Epithelial cell of proximal tubule (primary cell): Measurements from ENCODE around the gene EML5. TPM values are rescaled to one million over a fixed set of nuclear protein-coding genes. Genes with fewer than 3 reads are reported as not detected.

Experiments used
- DNase-seq: peaks from one replicate; pipeline ENCODE4 v3.0.0-alpha.2; 2011; ENCODE audit warnings: low read depth
- H3K4me3 ChIP-seq: 2 replicates; pipeline ENCODE4 v1.5.1; 2011; ENCODE audit warnings: low read depth, mild to moderate bottlenecking, low read length
- total RNA-seq: library from RNA; depleted of rRNA; stranded (reverse); fragments of >200 nt; gene quantifications from 2 replicates; pipeline ENCODE4 v1.2.3, GENCODE V29; 2015
- TF ChIP-seq, protein P1 (sequence below): conservative IDR thresholded peaks from 2 replicates; pipeline ENCODE4 v1.5.1; 2012; ENCODE audit warnings: low read depth, mild to moderate bottlenecking, low read length

EML5 gene
- total RNA-seq, 1 donor from 2014 or later: 0.40 TPM

DNA sequence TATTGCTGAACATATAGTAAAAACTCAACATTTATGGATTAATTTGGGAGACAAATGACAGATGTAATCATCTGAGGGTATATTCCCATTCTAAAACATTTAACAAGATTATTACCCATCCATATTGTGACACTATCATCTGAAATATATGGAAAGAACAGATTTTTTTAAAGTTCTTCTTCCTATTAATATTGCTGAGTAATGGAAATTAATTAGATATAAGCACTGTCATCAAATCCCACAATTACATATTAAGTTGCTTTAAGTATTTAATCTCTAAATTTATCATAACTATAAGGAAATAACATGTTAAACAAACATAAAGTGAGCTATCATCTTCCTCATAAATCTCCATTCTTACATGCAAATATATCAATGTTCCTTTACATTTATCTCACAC, 22.0 kb downstream of the EML5 start:
- H3K4me3 ChIP-seq: no peak overlapping the region
- TF ChIP-seq, protein P1, sequence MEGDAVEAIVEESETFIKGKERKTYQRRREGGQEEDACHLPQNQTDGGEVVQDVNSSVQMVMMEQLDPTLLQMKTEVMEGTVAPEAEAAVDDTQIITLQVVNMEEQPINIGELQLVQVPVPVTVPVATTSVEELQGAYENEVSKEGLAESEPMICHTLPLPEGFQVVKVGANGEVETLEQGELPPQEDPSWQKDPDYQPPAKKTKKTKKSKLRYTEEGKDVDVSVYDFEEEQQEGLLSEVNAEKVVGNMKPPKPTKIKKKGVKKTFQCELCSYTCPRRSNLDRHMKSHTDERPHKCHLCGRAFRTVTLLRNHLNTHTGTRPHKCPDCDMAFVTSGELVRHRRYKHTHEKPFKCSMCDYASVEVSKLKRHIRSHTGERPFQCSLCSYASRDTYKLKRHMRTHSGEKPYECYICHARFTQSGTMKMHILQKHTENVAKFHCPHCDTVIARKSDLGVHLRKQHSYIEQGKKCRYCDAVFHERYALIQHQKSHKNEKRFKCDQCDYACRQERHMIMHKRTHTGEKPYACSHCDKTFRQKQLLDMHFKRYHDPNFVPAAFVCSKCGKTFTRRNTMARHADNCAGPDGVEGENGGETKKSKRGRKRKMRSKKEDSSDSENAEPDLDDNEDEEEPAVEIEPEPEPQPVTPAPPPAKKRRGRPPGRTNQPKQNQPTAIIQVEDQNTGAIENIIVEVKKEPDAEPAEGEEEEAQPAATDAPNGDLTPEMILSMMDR: no peak
- no peak for DNase-seq

DNA sequence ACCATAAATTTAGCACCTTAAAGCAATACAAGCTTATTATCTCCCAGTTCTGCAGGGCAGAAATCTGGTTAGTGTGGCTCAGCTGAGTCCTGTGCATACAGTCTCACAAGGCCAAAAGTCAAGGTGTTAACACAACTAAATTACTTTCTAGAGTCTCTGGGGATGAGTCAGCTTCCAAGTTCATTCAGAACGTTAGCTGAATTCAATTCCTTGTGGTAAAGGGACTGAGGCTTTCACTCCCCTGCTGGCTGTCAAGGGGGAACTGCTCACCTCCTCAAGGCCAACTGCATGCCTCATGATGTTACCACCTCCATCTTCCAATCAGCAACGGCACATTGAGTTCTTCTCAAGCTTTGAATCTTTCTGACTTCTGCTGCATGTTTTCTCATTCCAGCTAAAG, 27.6 kb downstream of the EML5 start:
- H3K4me3 ChIP-seq: no peak overlapping the region
- TF ChIP-seq, protein P1: peak; percentile 13
- peak; percentile 41 for DNase-seq

DNA sequence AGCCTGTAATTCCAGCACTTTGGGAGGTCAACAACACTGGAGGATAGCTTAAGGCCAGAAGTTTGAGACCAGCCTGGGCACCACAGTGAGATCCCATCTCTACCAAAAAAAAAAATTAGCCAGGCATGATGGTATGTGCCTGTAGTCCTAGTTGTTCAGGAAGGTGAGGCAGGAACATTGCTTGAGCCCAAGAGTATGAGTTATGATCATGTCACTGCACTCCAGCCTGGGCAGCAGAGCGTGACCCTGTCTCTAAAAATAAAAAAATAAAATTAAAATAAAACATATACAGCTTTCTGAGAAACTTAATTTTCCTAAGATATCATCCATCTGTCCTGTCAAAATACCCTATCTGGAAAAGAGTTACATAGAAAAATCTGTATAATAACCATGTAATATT, 38.9 kb downstream of the EML5 start:
- DNase-seq: no peak
- TF ChIP-seq, protein P1: no peak
- H3K4me3 ChIP-seq: no peak overlapping the region

DNA sequence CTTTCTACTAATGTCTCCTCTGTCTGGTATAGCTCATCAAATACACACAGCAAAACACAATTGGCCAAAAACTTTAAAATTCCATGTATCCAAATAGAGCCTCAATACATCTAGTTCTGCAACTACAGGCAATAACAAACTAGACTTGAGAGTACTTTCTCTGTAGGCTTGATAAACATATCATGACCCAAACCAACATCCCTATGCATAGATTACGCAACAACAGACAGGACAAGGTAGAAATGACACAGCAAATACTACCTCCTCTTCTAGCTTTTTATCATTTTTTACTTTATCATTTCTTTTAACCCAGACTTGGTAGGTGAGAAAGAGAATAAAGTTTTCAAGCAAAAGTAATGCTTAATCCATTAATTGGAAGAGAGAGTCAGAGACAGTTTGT, 41.8 kb downstream of the EML5 start:
- TF ChIP-seq, protein P1: no peak
- H3K4me3 ChIP-seq: no peak overlapping the region
- DNase-seq: no peak

DNA sequence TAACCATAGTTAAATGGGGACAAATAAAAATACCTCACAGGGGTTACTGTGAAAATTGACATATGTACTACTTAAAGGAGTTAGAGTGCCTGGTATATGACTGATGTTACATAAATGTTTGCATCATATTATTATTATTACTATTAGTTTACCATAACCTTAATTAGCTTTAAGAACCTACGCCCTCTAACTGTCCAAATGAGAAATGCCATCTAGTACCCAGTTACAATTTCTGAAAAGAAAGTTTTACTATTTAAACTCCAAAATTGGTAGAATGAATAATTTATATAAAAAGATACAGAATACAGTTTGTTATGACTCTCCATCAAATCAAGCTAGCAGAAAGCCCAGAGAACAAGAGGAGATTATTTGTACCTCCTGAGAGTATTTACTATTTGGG, 42.3 kb downstream of the EML5 start:
- DNase-seq: no peak
- no peak overlapping the region for H3K4me3 ChIP-seq
- TF ChIP-seq, protein P1: no peak

DNA sequence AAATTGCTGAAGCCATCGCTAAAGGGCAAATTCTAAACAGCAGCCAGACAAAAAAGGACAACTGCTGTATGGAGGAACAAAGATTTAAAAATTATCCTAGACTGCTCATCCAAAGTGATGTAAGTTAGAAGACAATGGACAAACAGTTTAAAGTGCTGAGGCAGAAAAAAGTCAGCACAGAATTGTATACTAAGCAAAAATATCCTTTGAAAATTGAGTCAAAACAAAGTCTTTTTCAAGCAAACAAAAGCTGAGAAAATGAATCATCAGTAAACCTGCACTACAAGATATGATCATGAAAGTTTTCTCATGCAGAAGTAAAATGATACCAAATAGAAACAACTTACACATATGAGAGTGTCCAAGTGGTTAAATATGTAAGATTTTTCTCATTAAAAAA, 43.6 kb downstream of the EML5 start:
- no peak for DNase-seq
- H3K4me3 ChIP-seq: no peak overlapping the region
- TF ChIP-seq, protein P1: no peak

DNA sequence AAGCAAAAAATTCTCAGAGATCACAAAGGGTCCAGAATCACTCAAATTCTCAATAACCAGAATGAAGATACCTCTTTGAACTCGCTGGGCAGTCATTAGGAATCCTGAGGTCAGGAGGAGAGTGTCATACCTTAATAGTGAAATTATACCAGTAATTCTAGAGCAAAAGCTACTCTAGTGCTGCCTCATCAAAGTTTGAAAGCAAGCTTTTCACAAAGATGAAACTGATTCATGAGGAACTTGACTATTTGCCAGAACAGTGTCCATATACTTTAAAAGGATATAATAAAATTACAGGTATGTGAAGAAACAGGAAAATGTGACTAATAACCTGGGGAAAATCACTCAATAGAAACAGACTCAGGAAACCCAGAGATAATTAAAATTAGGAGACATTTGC, 44.5 kb downstream of the EML5 start:
- TF ChIP-seq, protein P1: no peak
- H3K4me3 ChIP-seq: no peak overlapping the region
- DNase-seq: no peak
